GM18861 (cell line): ENCODE measurements around the gene NT5DC2.
"Not testable (repeated sequence)": the region's sequence is repeated elsewhere in the genome, so short reads cannot be mapped to it uniquely, and the experiment has no call there.

Source experiments
- ATAC-seq: cut with Tn5 transposase; IDR thresholded peaks from one replicate; pipeline ENCODE4 v1.9.1; 2021; ENCODE audit not compliant: unreplicated experiment

NT5DC2 gene

DNA sequence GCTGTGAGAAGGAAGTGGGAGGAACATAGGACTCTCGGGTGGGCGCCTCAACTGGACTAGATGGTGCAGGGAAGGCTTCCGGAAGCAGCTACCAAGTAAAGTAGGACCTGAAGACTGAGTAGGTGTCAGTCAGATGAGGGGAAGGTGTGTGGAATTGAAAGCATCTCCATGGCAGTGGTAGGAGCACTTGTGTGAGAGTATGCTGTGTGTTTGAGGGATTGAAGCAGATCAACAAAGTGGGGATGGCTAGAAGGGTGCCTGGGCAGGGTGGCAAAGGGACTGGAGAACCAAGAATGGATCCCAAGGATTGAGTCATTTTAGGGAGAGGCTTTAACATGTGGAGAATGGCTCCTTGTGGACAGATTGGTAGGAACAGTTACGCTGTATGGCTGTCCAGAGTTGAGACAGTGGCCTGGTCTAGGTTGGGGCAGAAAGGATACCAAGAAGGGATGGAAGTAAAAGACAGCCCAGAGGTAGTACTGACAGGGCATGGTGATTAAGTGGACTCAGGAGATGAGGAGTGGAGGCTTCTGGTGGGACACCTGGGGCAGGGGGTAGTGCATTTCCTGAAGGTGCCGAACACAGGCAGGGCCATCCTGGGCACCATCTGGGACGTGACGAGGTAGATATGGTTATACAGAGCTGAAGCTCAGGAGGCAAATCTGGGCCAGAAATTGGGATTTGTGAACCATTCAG is 4.2 kb upstream of the NT5DC2 start:
- no peak for ATAC-seq

DNA sequence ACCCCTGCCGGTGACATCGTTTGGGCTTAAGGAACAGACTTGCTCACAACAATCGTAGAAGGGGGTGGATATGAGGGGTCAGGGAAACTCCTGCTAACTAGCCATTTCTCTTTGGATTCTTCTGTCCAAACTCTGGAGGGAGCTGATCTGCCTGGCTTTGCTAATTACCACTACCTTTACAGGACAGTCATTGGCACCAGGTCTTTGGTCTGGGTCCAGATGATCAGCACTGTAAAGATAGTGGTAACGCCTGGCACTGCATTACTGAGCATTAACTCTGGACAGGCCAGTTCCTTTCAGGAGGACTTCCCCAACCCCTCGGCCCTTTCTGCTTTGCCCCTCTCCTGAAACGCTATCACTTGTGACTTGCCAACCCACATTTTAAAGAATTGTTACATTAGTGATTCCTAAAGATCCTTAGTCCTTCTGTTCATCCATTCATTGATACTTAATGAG is 3.5 kb upstream of the NT5DC2 start:
- ATAC-seq: no peak

DNA sequence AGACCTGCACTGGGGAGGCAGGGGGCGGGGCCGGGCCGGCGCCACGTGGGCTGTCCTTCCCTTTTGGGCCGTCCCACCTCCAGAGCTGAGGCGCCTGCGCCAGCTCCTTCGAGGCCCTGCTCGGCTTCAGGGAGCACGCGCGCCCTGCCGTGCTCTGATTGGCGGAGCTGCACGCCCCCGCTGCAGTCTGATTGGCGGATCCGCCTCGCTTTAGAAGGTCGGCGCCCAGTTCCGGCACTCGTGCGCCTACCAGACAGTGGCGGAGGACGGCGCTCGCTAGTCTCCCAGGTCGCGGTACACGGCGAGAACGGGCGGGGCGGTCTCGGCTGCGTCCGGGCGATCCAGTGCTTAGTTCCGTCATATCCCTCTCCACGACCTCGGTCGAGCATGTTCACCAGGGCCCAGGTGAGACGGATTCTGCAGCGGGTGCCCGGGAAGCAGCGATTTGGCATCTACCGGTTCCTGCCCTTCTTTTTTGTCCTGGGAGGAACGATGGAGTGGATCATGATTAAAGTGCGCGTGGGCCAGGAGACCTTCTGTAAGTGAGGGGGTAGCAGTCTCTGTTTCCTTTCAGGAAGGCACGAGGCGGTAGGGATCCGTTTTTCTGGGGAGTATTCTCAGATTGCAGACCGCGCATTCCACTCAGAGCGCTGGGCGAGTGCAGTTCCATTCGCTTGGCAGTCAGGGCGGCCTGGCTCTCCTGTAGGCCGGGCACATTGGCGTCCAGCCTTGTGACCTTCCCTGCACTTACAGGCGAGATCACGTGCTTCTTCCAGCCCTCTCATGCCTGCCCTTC is 2.9 kb upstream of the NT5DC2 start, which contains the start of gene UQCC5:
UQCC5 (plus strand) TSS at position 237 of the 796 bp plus-strand sequence; CDS start at position 388, 151 bp downstream.
- ATAC-seq: peak; percentile 79

DNA sequence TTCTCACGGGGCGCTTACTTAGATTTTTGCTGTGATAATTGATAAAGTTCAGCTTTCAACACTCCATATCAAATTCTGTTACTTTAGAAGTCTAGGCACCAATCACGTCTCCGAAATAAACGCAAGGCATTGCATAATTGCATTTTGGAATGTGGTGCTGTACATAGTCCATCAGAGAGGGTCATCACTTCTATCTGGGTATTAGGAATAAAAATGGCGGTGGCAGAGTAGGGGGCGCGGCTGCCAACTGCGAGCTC is 2.4 kb upstream of the NT5DC2 start:
- no peak for ATAC-seq

DNA sequence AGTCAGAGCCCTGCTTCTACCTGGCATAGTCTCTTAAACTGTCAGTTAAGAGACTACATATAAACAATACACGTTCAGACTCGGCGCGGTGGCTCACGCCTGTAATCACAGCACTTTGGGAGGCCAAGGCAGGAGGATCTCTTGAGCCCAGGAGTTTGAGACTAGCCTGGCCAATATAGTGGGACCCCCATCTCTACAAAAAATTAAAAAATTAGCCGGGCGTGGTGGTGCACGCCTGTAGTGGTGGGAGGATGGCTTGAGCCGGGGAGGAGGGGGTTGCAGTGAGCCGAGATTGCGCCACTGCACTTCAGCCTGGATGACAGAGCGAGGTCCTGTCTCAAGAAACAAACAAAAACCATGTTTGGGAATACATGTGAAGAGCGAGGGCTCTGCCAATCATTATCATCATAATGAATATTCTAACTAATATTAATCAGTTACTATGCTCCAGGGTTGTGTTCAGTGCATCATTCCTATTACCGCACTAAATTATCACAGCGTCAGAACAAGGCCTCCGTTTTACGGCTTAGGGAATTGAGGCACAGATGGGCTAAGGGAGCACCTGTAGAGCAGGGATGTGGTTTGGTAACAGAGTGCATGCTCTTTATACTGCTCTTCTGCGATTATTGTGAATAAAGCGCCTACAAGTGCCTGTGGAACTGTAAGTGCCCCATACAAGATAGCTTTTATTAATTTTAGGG is 1.9 kb upstream of the NT5DC2 start:
- ATAC-seq: no peak

DNA sequence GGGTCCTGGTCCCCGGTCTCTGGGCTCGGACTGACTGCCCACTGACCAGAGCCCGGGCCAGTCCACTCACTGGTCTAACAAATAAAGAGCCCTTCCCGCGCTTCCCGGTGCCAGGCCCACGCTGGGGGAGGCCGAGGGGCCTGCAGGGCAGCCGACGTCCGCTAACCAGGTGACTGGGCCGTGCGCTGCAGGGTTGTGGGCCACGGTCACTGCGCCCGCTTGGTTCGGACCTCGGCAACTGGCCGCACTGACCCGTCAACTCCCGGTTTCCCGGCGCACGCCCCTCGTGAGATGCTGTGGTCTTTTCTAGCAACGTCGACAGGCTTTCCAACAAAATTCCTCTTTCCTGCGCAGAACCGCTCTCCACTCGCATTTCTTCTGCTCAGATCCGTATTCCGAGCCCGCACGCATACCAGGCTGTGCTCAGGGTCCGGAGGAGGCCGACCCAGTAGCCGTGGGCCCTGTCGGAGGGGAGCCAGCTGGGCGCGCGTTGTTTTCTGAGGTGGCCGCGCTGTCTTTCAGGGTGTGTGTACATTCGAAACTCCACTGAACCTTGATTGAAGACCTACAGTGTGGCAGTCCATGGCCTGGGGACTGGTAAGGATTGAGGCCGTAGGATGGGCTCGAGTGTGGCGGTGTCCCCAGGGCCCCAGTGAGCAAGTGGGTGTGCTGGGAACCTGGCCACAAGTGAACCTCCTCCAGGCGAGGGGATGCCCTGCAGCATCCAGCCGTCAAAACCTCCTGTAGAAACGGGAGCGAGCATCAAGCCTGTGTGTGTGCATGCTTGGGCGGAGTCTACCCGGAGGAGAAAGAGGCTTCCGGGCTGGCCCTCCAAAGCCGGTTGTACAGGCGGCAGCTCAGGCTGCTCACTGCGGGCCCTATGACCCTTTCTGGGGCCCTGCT is 875 bp upstream of the NT5DC2 start:
- no peak for ATAC-seq

DNA sequence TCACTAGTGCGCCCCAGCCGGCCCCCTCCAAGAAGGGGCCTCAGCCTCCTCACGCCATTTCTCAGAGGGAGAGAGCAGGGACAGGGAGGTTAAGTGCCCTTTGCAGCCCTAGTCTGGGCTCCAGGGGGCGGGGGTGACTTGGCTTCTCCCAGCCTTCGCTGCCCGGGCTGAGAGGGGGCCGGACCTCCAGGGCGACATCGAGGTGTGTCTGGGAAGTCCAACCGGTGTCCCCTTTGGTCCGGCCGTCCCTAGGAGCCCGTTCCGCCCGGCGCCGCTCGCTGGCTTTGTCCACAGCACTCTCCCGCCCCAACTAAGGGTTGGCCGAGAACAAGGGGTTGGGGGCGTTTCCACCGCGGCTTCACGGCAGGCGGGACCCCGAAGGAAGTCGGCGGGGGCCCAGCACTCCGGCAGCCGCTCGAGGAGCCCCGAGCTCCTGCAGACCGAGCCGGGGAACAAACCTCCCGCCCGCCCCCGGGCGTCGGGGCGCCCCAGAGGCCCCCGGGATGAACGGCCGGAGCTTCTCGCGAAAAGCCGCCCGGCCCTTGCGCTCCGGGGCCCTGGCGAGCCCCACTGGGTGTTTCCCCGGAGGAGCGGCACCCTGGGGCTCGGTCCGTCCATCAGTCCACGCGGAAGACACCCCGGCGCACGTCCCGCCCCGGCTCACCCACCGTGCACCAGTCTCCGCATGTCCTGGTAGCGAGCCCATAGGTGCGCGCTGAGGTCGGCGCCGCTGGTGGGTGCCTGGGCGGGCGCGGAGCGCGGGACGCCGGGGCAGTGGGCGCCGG is 627 bp downstream of the NT5DC2 start:
- no peak for ATAC-seq

DNA sequence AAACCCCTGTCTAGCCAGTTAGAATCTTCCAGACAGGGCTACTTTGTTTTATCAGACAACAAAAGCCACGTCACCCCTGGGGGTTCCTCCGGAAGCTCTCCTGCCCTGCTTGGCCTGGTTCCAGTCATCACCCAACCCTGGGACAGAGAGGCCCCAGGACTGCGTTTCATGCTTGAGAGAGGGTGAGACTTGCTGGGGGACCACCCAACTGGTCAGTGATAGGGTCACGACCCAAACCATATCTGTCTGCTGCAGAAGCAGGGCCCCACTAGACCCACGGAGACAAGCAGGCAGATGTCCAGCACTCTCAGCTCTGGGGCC is 1.2 kb downstream of the NT5DC2 start:
- ATAC-seq: no peak

DNA sequence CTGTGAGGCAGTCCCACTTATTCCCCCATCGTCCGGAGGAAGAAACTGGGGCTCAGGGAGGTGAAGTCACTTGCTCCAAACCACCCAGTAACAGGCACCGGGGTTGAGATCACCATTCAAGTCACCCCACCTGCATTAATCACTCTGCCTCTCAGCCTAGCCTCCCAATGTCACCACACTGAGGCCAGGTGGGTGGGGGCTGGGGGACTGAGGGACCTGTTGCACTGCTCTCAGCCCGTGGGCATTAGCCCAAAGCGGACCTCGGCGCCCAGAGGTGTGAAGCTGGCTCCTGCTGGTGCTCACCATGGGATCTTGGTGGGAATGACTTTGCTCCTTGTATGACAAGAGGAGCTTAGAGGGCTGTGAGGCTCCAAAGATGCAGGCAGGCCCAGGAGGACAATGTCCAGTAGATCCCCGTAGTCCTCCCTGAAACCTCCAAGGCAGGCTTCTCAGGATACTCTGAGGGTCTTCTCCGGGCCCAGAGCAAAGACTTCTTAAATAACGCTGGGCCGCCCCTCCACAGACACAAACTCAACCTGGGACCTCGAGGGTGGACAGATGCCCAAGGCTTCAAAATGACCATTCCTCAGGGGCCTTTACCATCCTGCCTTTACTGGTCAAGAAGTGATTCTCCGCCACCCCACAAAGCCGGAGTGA is 1.7 kb downstream of the NT5DC2 start:
- no peak for ATAC-seq

DNA sequence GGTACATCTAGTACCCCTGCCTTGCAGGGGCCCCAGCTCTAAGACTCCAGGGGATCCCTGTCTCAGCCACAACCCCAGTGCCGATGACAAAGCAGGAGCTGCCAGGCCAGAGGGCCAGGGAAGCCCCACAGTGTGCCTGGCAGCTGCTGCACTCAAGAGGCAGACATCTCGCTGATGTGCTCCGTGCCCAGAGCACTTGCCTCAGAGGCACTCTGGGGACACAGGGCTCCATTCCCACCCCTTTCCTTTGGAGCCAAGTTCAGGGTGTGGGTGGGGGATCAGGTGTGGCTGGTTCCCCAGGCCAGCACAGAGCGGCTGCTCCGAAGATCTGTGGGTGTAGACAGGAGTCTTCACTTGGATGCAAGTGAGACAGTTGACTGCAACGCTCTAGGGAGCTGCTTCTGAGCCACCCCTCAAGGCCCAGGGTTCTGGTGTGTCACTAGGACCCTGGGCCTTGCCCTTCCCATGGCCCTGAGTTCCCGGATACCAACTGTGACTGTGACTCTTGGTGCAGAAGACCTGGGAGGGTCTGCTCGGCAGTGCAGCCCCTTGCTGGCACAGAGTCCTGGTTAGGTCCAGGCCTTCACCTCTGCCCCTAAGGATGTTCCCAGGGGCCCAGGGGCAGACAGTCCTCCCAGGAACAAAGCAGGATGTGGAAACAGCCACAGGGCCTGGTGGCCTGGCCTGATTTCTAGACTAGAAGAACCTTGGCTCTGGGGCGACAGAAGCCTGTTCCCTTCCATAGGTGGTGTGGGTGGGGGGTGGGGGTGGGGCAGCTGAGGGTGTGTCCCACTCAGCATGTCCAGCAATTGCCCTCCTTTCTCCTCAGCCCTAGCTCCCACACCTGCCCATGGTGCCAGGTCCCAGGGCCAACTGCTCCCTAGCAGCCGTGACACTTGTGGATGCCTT is 2.5 kb downstream of the NT5DC2 start:
- ATAC-seq: no peak

DNA sequence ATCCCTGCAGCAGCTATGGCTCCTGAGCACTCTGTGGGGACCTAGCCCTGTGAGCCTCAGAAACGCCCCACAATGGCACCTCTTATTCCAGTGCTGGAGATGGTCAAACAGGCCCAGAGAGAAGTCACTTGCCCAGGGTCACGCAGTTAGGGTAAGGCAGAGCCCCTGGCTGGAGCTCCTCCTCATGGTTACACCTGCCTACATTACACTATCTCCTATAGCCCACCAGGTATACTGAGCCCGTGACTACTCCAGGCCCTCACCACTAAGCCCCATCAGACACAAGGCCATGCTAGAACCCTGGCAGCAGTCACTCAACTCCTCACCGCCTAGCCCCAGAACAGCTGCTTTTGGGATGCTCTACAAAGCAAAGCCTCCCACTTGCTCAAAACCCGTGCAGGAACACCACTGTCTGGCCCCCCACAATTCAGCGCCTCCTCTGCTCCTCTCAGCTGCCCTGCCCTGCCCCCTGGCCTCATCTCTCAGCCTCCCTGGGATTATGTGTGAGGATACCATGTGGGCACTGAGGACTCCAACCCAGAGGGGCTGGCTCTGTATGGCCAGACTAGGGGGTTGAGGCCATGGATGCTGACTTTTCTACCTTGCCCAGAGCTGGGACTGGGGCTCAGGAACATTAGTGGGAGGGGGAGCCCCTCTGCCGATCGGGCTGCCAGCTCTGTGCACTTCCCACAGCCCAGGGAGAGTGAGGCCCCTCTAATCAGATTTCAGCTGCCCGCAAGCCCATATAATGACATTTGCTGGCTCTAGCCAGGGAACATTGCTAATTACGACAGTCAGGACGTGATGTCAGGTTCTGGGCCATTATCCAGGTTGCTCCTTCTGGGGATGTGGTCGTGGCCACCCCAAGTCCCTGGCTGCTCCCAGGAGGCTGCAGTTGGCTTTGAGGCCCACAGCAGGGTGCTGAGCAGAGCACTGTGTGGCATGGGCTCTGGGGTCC is 4.0 kb downstream of the NT5DC2 start:
- ATAC-seq: no peak

DNA sequence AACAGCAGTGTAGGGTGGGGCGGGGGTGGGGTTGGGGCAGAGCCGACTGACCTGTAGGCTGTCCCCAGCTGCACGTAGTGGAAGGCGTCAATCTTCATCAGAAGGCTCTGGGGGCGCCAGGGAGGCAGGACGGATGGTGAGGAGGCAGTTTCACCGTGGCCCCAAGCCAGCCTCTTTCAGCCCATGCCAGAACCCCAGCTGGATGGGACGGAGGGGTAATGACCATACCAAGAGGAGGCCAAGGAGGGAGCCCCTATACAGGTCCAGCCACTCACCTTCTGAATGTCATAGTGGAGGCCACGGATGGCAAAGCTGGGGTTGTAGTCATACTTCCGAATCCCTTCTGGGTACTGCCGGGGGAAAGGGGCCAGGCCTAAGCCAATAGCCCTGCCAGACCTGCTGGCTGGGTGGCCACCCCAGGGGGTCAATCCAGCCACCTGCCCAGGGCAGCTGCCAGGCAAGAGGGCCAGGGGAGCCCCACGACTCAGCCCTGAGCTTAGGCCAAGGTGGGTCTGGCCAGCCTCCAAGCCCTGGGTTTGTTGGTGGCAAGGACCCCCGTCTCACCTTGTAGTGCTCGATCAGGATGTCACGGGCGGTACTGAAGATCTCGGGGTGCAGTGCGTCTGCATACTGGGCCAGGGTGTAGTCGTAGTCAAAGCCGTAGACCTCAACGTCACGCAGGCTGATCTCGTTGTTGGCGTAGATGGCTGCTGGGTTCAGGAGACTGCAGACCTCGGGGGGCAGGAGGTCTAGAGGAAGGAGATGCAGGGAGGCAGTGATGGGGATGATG is 4.9 kb downstream of the NT5DC2 start:
- ATAC-seq: no peak

DNA sequence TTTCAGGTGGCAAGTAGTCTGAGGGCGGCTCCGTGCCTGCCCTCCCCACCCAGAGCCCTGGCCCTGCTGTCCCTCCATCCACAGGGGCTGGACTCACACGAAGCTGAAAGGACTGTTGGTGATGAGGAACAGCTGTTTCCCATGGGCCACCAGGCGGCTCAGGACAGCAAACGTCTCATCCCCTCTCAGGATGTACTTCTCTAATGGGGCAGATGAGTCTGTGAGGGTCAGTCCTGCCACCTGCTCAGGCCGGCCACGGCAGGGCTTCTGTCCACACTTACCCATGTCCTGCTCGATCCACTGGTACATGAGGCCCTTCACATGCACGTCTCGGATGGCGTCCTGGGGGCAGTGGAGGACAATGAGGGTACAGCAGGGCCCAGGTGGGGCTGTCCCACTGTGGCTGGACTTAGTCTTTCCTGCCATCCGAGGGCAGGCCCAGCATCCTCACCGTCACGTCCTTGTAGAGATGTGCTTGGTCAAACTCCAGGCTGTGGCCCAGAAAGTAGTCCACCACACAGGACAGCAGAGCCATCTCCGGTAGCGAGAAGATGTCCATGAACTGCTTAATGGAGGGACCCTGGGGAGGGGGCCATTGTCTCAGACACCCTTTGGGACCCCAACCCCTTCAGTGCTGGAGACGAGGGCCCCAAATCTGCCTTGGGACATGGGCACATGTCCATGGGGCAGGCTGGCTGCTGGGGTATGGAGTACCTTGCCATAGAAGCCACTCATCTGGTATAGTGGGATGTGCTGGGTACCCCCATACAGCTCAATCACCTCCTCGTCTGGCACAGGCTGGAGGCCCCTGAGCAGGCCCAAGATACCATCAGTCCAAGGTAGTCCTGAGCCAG is 5.7 kb downstream of the NT5DC2 start:
- no peak for ATAC-seq

DNA sequence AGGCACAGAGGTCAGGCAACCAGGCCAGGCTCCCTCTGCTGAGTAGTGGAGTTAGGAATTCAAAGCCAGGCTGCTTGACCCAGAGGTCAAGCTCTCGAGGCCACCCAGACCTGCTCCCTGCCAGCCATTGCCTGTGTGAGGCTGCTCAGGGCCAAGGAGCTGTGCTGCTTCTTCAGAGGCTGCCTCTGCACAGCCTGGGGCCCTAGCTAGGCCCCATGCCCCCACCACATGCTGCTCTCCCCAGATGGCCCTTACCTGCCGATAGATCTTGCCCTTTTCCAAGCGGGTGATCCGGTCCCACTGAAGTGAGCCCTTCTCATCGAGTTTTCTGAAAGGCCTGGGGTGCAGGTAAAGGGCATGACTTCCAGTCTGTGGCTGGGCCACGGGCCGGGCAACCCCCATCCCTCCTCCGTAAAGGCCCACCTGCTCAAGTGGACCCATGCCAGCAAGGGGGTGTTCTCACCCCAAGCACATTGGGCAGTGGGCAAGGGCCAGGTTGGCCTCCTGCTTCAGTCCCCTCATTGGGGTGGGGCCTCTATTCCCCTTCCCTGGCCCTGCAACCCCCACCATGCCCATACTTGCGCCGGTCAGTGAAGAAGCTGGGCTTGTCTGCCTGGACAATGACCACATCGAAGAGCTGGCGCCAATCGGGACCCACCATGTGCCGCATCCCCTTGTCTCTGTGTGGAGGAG is 6.5 kb downstream of the NT5DC2 start:
- ATAC-seq: no peak

DNA sequence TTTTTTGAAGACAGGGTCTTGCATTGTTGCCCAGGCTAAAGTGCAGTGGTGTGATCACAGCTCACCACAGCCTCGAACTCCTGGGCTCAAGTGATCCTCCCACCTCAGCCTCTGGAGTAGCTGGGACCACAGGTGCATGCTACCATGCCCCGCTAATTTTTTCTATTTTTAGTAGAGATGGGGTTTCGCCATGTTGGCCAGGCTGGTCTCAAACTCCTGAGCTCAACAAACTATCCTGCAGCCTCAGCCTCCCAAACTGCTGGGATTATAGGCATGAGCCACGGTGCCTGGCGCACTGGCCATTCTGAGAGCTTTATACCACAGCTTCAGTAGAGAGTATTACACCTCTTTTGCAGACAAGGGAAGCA is 7.0 kb downstream of the NT5DC2 start:
- not testable (repeated sequence) for ATAC-seq
